ENCODE data around the gene PLXNA3.

DNA sequence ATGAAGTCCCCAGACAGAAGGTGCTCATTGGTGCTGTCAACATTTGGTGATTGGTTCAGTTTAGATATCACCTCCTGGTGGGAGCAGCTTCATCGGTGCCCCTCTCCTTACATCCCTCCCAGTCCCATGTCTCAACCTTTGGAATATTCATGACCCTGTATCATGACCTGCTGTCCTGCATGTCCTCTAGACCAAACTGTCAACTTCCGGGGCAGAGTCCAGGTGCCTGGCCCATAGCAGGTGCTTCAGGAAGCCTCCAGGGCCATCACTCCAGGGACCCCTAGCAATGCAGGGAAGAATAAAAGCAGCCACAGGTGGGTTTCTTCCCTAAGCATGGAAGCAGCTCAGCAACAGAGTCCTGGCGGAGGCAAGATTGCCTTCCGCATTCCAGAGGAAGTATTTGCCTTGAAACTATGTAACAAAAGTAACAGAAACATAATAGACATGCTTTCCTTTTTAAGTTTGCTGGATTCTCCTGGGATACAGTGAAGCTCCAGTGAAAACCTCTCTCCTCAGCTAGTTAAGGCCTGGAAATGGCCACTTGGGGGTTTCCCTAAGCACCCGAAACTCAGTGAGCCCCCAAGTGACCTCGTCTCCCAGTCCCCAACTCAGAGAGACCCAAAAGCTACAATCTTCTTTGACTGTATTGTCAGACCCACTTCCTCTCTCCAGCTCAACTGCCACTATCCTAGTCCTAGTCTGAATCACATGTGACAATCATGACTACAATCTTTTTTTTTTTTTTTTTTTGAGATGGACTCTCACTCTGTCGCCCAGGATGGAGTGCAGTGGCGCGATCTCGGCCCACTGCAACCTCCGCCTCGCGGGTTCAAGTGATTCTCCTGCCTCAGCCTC is 30.9 kb upstream of the PLXNA3 start:
- TF ChIP-seq, protein P1, sequence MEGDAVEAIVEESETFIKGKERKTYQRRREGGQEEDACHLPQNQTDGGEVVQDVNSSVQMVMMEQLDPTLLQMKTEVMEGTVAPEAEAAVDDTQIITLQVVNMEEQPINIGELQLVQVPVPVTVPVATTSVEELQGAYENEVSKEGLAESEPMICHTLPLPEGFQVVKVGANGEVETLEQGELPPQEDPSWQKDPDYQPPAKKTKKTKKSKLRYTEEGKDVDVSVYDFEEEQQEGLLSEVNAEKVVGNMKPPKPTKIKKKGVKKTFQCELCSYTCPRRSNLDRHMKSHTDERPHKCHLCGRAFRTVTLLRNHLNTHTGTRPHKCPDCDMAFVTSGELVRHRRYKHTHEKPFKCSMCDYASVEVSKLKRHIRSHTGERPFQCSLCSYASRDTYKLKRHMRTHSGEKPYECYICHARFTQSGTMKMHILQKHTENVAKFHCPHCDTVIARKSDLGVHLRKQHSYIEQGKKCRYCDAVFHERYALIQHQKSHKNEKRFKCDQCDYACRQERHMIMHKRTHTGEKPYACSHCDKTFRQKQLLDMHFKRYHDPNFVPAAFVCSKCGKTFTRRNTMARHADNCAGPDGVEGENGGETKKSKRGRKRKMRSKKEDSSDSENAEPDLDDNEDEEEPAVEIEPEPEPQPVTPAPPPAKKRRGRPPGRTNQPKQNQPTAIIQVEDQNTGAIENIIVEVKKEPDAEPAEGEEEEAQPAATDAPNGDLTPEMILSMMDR (IDR thresholded peaks at IDR 0.05): no peak
- no peak for TF ChIP-seq POLR2A (IDR thresholded peaks at IDR 0.05)
- TF ChIP-seq EP300 (IDR thresholded peaks at IDR 0.05): no peak
